Smooth muscle cell (in vitro differentiated cells): ENCODE data around the gene CWC15. TPM values are rescaled to one million over a fixed set of nuclear protein-coding genes. Genes with fewer than 3 reads are reported as not detected.
A peak's percentile ranks its signal among the peaks of the same experiment; 100 is the strongest.

Source experiments
- DNase-seq: peaks from one replicate; lab custom pipeline; 2025; ENCODE audit not compliant: unreplicated experiment; lab: John Stamatoyannopoulos, UW
- H2AFZ ChIP-seq: fragments of 200-600 bp; sonication (generic); 2 replicates; pipeline ENCODE4 v1.6.0; 2016; ENCODE audit warnings: antibody characterized with exemption, low read depth, mild to moderate bottlenecking
- H3F3A ChIP-seq: fragments of 200-600 bp; sonication (generic); 2 replicates; pipeline ENCODE4 v1.6.0; 2017; ENCODE audit warnings: antibody characterized with exemption, low read depth
- H3K27ac ChIP-seq: fragments of 200-600 bp; sonication (generic); 2 replicates; pipeline ENCODE4 v1.5.1; 2016; ENCODE audit warnings: low read depth, mild to moderate bottlenecking
- H3K27me3 ChIP-seq: fragments of 200-600 bp; sonication (generic); 2 replicates; pipeline ENCODE4 v1.6.1; 2016; ENCODE audit warnings: low read depth, mild to moderate bottlenecking
- H3K36me3 ChIP-seq: fragments of 200-600 bp; sonication (generic); 2 replicates; pipeline ENCODE4 v1.5.1; 2016; ENCODE audit warnings: low read depth
- H3K4me1 ChIP-seq: fragments of 200-600 bp; sonication (generic); 2 replicates; pipeline ENCODE4 v1.5.1; 2016; ENCODE audit warnings: low read depth
- H3K4me2 ChIP-seq: fragments of 200-600 bp; sonication (generic); 2 replicates; pipeline ENCODE4 v1.6.0; 2016; ENCODE audit warnings: mild to moderate bottlenecking
- H3K4me3 ChIP-seq: fragments of 200-600 bp; sonication (generic); 2 replicates; pipeline ENCODE4 v1.5.1; 2016; ENCODE audit warnings: mild to moderate bottlenecking
- H3K79me2 ChIP-seq: fragments of 200-600 bp; sonication (generic); 2 replicates; pipeline ENCODE4 v1.6.0; 2016; ENCODE audit warnings: low read depth, mild to moderate bottlenecking
- H3K9ac ChIP-seq: fragments of 200-600 bp; sonication (generic); 2 replicates; pipeline ENCODE4 v1.6.0; 2016; ENCODE audit warnings: low read depth
- H3K9me3 ChIP-seq: fragments of 200-600 bp; sonication (generic); replicated peaks from 2 replicates; pipeline ENCODE4 v1.5.1; 2016; ENCODE audit warnings: low read depth
- H4K20me1 ChIP-seq: fragments of 200-600 bp; sonication (generic); 2 replicates; pipeline ENCODE4 v1.6.0; 2016; ENCODE audit warnings: low read depth
- CTCF ChIP-seq: fragments of 200-600 bp; sonication (generic); IDR thresholded peaks from 2 replicates; pipeline ENCODE4 v1.5.1; 2017; ENCODE audit warnings: borderline replicate concordance, mild to moderate bottlenecking, antibody characterized with exemption; ENCODE audit not compliant: insufficient read depth, poor library complexity, severe bottlenecking
- WGBS: methylation state at CpG from one replicate; pipeline ENCODE4 v1.1.7; 2016; ENCODE audit warnings: low lambda C conversion rate; 5-methylcytosine and 5-hydroxymethylcytosine counted together
- polyA plus RNA-seq: library from polyadenylated mRNA; unstranded; fragments of >200 nt; fragmentation: Nextera tagmentation; extraction: Ambion mirVana; gene quantifications from 2 replicates; pipeline ENCODE4 v1.2.1, GENCODE V29; 2016
- total RNA-seq: library from RNA; depleted of rRNA; stranded (reverse); fragments of >200 nt; gene quantifications from 2 replicates; pipeline ENCODE4 v1.2.3, GENCODE V29; 2014

The CWC15 gene
- total and polyA plus RNA-seq, 2 experiments from 2014 or later, result 70.0 to 80.7 TPM

- Histone ChIP-seq H4K20me1 (no peaks in the 10 kb centered on the region), H3K4me2 (peak overlapping the region; percentile 56), H3K4me3 (no peak overlapping the region), H3F3A (peaks cover 7% of the 10 kb centered on the region), H3K4me1 (peaks cover 11% of the 10 kb centered on the region), H3K27me3 (no peaks in the 10 kb centered on the region), H2AFZ (no peak overlapping the region), H3K36me3 (no peaks in the 10 kb centered on the region), H3K9me3 (no peaks in the 10 kb centered on the region), H3K9ac (no peak overlapping the region), H3K27ac (peak overlapping the region; percentile 77), H3K79me2 (no peaks in the 10 kb centered on the region)
- no peak for TF ChIP-seq CTCF
- DNase-seq, result no peak
Measured at GRCh38 chr11:94926271-94926625, 47.1 kb downstream of the CWC15 start.

GRCh38 chr11:94925422-94926270 lies 47.7 kb downstream of the CWC15 start:
- peak overlapping the region; percentile 56 for H3K4me2 ChIP-seq
- peaks cover 11% of the 10 kb centered on the region for H3K4me1 ChIP-seq
- H4K20me1 ChIP-seq, result no peaks in the 10 kb centered on the region
- no peak for TF ChIP-seq CTCF
- peak overlapping the region; percentile 77 for H3K27ac ChIP-seq
- H3K79me2 ChIP-seq, result no peaks in the 10 kb centered on the region
- H2AFZ ChIP-seq, result no peak overlapping the region
- H3F3A ChIP-seq, result peaks cover 7% of the 10 kb centered on the region
- H3K9me3 ChIP-seq, result no peaks in the 10 kb centered on the region
- no peak for DNase-seq
- no peak overlapping the region for H3K9ac ChIP-seq
- H3K4me3 ChIP-seq, result no peak overlapping the region
- no peaks in the 10 kb centered on the region for H3K27me3 ChIP-seq
- no peaks in the 10 kb centered on the region for H3K36me3 ChIP-seq
- 38% methylated on average over 7 of the region's 7 CpGs for WGBS

- no peak overlapping the region for H3K27ac ChIP-seq
- H3K9me3 ChIP-seq, result no peaks in the 10 kb centered on the region
- no peaks in the 10 kb centered on the region for H3K79me2 ChIP-seq
- TF ChIP-seq CTCF, result no peak
- H4K20me1 ChIP-seq, result no peaks in the 10 kb centered on the region
- WGBS, result 72% methylated on average over 5 of the region's 5 CpGs
- H3K4me2 ChIP-seq, result no peak overlapping the region
- H3K4me1 ChIP-seq, result peaks cover 11% of the 10 kb centered on the region
- peaks cover 7% of the 10 kb centered on the region for H3F3A ChIP-seq
- no peak overlapping the region for H2AFZ ChIP-seq
- no peak overlapping the region for H3K9ac ChIP-seq
- no peak for DNase-seq
- no peaks in the 10 kb centered on the region for H3K27me3 ChIP-seq
- H3K4me3 ChIP-seq, result no peak overlapping the region
- no peaks in the 10 kb centered on the region for H3K36me3 ChIP-seq
Measured at GRCh38 chr11:94924612-94925011, 48.7 kb downstream of the CWC15 start.

- H3K4me2 ChIP-seq, result no peak overlapping the region
- no peaks in the 10 kb centered on the region for H3K79me2 ChIP-seq
- no peak for TF ChIP-seq CTCF
- H3K9me3 ChIP-seq, result no peaks in the 10 kb centered on the region
- no peaks in the 10 kb centered on the region for H3K27me3 ChIP-seq
- H3K4me3 ChIP-seq, result no peak overlapping the region
- H4K20me1 ChIP-seq, result no peaks in the 10 kb centered on the region
- no peak overlapping the region for H3K9ac ChIP-seq
- no peaks in the 10 kb centered on the region for H3K36me3 ChIP-seq
- H2AFZ ChIP-seq, result no peak overlapping the region
- peaks cover 7% of the 10 kb centered on the region for H3F3A ChIP-seq
- peaks cover 11% of the 10 kb centered on the region for H3K4me1 ChIP-seq
- no peak for DNase-seq
- 73% methylated on average over 6 of the region's 6 CpGs for WGBS
- H3K27ac ChIP-seq, result no peak overlapping the region
Measured at GRCh38 chr11:94924171-94924572, 49.2 kb downstream of the CWC15 start.
